Ishikawa (cell line): ENCODE data around the gene GIPC1.

ENCODE experiments used
- CEBPB ChIP-seq: IDR thresholded peaks from 2 replicates; pipeline ENCODE4 v1.6.1; 2012
- CREB1 ChIP-seq: IDR thresholded peaks from 2 replicates; pipeline ENCODE4 v1.6.1; 2012; ENCODE audit warnings: low read depth
- EGR1 ChIP-seq: IDR thresholded peaks from 2 replicates; pipeline ENCODE4 v1.6.1; 2012
- EP300 ChIP-seq: IDR thresholded peaks from 2 replicates; pipeline ENCODE4 v1.6.1; 2012; ENCODE audit warnings: borderline replicate concordance
- NFIC ChIP-seq: IDR thresholded peaks from 2 replicates; pipeline ENCODE4 v1.6.1; 2012
- RAD21 ChIP-seq: IDR thresholded peaks from 2 replicates; pipeline ENCODE4 v1.6.1; 2012; ENCODE audit warnings: low read depth
- TEAD4 ChIP-seq: IDR thresholded peaks from 2 replicates; pipeline ENCODE4 v1.6.1; 2012
- YY1 ChIP-seq: IDR thresholded peaks from 2 replicates; pipeline ENCODE4 v1.6.1; 2012; ENCODE audit warnings: low read depth
- ZBTB7A ChIP-seq: IDR thresholded peaks from 2 replicates; pipeline ENCODE4 v1.6.1; 2012; ENCODE audit warnings: low read depth
- TF ChIP-seq, protein P1 (sequence below): IDR thresholded peaks from 2 replicates; pipeline ENCODE4 v1.6.1; 2012; ENCODE audit warnings: low read depth, mild to moderate bottlenecking
- TF ChIP-seq, protein P2 (sequence below): IDR thresholded peaks from 2 replicates; pipeline ENCODE4 v1.6.1; 2012

DNA sequence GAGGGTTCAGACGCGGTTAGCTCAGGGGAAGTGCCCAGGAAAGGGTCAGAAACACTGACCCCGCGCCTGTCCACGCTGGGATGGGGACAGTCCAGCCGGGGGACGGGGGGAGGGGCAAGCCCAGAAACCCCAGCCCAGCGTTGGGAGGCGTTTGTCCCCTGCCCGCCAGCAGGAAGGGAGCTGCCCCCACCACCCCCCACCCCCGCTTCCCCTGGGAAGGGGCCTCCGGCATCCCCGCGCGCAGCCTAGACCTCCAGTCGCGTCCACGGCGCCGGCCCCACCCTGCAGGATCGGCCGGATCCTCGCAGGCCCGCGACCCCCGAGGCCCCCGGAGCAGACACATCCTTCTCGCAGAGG lies 277 bp downstream of the GIPC1 start:
- TF ChIP-seq YY1, result no peak
- TF ChIP-seq EGR1, result no peak
- no peak for TF ChIP-seq EP300
- no peak for TF ChIP-seq CEBPB
- TF ChIP-seq, protein P1, sequence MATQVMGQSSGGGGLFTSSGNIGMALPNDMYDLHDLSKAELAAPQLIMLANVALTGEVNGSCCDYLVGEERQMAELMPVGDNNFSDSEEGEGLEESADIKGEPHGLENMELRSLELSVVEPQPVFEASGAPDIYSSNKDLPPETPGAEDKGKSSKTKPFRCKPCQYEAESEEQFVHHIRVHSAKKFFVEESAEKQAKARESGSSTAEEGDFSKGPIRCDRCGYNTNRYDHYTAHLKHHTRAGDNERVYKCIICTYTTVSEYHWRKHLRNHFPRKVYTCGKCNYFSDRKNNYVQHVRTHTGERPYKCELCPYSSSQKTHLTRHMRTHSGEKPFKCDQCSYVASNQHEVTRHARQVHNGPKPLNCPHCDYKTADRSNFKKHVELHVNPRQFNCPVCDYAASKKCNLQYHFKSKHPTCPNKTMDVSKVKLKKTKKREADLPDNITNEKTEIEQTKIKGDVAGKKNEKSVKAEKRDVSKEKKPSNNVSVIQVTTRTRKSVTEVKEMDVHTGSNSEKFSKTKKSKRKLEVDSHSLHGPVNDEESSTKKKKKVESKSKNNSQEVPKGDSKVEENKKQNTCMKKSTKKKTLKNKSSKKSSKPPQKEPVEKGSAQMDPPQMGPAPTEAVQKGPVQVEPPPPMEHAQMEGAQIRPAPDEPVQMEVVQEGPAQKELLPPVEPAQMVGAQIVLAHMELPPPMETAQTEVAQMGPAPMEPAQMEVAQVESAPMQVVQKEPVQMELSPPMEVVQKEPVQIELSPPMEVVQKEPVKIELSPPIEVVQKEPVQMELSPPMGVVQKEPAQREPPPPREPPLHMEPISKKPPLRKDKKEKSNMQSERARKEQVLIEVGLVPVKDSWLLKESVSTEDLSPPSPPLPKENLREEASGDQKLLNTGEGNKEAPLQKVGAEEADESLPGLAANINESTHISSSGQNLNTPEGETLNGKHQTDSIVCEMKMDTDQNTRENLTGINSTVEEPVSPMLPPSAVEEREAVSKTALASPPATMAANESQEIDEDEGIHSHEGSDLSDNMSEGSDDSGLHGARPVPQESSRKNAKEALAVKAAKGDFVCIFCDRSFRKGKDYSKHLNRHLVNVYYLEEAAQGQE, result no peak
- no peak for TF ChIP-seq ZBTB7A
- no peak for TF ChIP-seq NFIC
- no peak for TF ChIP-seq TEAD4
- TF ChIP-seq, protein P2, sequence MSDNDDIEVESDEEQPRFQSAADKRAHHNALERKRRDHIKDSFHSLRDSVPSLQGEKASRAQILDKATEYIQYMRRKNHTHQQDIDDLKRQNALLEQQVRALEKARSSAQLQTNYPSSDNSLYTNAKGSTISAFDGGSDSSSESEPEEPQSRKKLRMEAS, result no peak
- TF ChIP-seq RAD21, result no peak
- no peak for TF ChIP-seq CREB1
